Measurements from ENCODE around the gene IDUA.

DNA sequence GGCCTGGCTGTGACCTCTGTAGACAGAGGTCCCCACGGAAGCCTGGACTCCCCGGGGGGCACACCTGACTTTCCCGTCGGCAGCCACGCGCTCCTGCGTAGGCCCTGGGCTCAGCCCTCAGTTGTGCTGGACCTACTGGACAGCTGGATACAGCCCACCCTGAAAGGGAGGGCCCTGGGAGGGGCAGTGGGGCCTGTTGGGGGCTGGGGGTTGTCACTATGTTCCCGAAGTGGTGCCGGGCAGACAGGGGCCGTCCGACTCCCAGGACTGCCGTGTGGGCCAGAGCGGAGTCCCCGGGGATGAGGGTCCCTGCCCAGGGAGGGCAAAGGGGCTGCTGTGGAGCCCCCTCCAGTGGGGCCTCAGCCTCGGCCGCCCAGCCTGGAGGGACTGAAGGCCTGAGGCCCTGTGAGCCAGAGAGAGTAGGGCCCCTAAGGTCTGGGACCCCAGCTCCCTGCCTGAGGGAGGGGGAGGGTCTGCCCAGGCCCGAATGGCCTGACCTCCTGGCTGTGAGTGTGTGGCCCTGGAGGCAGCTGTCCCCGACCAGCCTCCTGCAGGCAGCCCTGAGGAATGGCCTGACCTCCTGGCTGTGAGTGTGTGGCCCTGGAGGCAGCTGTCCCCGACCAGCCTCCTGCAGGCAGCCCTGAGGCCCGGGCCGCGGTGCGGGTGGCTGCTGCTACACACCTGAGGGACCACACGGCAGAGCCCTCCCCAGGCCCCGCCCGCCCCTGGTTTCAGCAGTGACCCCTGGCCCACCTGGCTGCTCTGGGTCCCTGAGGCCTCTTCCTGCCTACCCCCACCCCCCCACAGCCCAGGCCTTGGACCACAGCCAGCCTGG is 50.3 kb downstream of the IDUA start:
- TF ChIP-seq POLR2AphosphoS5 (IDR thresholded peaks at IDR 0.05) = no peak
- TF ChIP-seq, protein P1, sequence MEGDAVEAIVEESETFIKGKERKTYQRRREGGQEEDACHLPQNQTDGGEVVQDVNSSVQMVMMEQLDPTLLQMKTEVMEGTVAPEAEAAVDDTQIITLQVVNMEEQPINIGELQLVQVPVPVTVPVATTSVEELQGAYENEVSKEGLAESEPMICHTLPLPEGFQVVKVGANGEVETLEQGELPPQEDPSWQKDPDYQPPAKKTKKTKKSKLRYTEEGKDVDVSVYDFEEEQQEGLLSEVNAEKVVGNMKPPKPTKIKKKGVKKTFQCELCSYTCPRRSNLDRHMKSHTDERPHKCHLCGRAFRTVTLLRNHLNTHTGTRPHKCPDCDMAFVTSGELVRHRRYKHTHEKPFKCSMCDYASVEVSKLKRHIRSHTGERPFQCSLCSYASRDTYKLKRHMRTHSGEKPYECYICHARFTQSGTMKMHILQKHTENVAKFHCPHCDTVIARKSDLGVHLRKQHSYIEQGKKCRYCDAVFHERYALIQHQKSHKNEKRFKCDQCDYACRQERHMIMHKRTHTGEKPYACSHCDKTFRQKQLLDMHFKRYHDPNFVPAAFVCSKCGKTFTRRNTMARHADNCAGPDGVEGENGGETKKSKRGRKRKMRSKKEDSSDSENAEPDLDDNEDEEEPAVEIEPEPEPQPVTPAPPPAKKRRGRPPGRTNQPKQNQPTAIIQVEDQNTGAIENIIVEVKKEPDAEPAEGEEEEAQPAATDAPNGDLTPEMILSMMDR (IDR thresholded peaks at IDR 0.05) = no peak
- TF ChIP-seq POLR2A (IDR thresholded peaks at IDR 0.05) = no peak
- no peak for TF ChIP-seq EP300 (IDR thresholded peaks at IDR 0.05)
